Measurements from ENCODE around the gene LGALS7. TPM values are rescaled to one million over a fixed set of nuclear protein-coding genes. Genes with fewer than 3 reads are reported as not detected.

LGALS7 gene
- total RNA-seq, 1 donor from 2014 or later = not detected

DNA sequence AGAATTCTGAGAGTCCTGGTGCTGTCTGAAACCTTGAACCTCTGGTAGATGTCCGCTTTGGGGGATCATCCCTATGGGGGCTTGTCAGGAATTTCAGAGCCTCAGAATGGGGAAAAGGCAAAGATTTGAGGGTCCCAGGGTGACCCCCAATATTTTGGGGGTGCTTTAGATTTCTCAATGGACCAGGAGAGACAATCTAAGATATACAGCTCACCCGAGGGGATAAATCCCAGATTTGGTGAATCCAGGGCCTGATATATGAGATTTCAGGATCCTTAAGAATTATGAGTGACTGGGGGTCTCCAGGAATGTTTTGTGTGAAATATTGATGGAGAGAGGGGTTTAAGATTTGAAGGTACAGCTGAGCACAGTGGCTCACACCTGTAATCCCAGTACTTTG is 32.4 kb downstream of the LGALS7 start:
- no peak for DNase-seq (ENCODE audit: low read depth, low spot score)

DNA sequence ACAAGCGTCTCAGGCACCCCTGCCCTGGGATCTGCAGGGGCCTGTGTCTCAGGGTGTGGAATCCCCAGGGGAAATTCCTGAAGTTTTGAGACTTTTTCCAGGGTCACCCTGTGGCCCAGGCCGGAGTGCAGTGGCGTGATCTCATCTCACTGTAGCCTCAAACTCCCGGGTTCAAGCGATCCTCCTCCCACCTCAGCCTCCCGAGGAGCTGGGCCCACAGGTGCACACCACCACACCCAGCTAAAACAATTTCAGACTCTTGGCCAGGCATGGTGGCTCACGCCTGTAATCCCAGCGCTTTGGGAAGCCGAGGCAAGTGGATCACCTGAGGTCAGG is 33.1 kb downstream of the LGALS7 start:
- DNase-seq (ENCODE audit: low read depth, low spot score) = no peak

DNA sequence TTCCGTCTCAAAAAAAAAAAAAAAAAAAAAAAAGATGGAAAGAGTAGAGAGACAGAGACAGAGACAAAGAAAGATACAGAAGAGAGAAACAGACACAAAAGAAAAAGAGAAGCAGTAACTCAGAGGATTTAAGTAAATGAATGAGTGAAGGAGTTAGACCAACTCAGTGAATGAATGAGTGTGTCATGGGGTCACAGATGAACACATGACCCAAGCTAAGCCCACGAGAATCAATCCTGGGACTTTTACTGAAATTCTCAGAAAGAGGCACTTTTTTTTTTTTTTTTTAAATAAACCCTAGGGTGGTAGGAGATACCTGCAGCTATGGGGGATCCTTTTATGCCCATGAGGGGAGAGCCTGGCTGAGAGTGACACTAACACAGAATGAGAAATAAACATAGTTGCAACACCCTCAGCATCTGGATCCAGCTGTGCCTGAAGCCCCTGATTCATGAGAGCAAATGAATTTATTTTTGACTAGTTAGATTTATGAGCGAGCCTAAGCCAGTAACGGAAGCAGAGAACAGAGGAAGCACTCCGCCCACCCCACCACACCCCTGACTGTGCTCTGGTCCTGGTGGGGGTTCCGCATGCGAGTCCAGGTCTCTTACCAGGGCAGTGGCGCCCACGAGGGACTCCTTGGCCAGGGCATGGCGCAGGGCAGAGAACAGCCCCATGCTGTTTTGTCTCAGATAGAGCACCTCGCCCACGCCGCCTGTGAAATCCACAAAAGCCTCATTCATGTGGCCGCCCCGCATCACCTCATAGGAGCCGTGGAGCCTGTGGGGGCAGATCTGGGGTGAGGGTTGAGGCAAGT is 33.7 kb downstream of the LGALS7 start:
- DNase-seq (ENCODE audit: low read depth, low spot score) = no peak

DNA sequence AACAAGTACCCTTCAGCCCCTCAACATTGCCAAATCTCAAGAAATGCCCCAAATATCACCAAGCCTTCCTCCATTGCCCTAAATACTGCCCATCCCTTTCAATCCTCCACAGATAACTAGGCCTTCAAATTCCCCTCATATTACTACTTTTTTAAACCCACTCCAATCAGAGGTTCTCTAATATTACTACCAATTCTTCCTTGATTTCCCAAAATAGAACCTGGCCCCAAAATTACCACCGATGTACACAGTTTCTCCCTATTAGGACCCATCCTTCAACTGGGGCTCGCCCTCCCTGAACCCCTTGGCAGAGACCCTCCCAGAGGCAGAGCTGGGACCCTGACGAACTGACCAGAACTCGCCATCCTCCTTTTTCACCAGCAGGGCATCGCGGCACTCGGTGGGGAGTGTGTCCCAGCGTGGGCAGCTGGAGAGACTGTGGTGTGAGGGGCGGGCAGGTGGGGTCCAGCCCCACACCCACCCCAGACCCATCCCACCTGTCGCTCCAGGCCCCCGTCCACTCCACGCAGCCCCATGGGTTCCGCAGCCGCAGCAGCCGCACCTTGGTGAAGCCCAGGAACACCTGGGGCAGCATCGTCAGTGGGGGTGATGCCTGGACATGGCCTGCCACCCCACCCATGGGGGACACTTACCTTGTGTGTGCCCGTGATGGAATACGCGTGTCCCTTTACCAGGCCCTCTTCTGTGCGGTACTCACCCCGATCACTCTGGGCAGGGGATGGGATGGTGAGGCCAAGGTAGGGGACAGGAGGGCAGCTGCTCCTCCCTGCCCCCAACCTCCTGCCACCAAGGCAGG is 35.2 kb downstream of the LGALS7 start:
- DNase-seq (ENCODE audit: low read depth, low spot score) = no peak

DNA sequence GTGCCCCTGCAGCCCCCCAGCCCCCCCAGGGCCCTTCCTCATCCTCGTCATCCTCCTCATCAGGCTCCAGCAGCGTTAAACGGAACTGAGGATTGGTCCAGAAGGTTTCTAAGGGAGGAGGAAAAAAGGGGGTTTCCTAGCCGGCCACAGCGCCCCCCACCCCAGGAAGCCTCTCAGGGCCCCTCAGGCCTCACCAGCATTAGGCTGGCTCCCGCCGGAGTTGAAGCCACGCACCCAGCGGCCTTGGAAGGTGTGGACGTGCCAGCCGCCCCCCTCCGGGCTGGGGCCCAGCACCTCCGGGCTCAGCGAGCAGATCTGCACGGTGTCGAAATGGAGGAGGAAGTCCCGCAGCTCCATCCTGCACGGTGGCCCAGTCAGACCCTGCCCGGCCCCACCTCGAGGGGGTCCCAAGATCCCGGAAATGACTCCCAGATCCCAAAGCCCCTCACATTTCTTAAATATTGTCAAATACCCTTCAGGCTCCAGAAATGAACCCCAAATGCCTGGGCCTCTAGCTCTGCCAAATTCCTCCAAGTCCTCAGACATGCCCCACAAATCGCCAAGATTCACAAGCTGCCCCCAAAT is 35.9 kb downstream of the LGALS7 start:
- DNase-seq (ENCODE audit: low read depth, low spot score) = no peak

DNA sequence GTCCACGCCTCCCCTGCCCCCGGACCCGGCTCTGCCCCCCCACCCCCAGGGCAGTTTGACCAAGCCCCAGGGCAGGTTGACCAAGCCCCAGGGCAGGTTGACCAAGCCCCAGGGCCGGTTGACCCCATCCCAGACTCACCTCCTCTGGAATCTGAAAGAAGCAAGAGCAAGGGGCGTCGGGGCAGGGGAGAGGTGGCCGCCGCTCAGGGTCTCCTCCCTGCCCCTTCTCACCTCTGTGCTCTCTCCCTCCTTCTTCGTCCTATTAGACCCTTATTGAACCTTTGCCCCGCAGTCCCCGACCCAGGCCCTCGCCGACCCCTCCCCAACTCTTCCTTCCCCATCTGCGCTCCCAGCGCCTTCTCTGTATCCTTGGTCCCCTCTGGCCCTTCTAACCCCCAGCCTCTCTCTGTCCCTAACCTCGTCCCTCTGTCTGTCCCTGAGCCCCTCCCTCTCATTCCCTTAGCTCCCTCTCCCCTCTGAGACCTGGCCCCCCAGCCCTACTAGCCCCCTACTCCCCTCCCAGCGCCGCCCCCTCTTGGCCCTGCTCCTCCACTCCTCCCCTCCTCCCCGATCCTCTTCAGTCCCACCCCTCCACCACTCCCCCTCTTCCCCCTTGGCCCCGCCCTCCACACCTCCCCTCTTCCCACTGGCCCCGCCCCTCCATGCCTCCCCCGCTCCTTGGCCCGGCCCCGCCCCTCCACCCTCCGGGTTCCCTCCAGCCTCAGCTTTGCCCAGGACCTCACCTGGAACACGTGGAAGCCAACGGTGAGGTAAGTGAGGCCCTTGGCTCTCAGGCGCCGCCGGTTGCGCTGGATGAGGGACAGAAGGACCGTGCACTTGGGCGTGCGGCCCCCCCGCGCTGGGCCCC is 36.7 kb downstream of the LGALS7 start:
- DNase-seq (ENCODE audit: low read depth, low spot score) = no peak

DNA sequence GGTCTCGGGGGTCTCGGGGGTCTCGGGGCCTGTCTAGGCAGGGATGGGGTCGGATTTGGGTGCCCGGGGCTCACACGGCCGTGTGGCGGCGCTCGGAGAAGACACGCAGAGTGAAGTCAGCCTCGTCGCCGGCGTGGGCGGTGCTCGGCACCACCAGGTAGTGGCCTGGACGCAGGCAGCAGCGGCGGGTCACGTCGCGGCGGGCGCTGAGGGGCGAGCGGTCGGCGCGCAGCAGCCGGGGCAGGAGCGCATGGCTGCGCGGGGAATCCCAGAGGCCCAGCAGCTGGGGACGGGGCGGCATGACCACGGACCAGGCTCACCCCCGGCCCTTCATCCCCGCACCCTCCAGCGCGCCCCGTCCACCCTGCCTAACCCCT is 37.3 kb downstream of the LGALS7 start:
- DNase-seq (ENCODE audit: low read depth, low spot score) = no peak

DNA sequence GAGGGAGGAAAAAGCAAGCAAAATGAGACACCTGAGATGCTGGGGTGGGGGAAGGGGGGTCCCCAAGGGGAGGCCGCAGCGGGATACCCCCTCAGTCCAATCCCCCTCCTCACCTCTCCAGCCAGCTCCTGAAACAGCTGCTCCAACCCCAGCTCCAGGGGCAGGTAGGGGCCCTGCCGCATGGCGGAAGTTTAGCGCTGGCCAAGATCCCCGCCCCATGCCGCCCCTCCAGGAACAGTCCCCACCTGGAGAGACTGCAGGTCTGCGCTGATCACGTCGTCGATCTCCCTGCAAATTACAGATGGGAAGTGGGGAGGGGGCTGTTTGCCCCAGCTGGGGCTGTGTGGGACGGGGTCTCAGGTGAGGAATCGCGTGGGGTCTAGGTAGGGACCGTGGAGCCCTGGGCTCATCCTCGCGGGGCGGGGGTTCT is 38.0 kb downstream of the LGALS7 start:
- DNase-seq (ENCODE audit: low read depth, low spot score) = no peak

DNA sequence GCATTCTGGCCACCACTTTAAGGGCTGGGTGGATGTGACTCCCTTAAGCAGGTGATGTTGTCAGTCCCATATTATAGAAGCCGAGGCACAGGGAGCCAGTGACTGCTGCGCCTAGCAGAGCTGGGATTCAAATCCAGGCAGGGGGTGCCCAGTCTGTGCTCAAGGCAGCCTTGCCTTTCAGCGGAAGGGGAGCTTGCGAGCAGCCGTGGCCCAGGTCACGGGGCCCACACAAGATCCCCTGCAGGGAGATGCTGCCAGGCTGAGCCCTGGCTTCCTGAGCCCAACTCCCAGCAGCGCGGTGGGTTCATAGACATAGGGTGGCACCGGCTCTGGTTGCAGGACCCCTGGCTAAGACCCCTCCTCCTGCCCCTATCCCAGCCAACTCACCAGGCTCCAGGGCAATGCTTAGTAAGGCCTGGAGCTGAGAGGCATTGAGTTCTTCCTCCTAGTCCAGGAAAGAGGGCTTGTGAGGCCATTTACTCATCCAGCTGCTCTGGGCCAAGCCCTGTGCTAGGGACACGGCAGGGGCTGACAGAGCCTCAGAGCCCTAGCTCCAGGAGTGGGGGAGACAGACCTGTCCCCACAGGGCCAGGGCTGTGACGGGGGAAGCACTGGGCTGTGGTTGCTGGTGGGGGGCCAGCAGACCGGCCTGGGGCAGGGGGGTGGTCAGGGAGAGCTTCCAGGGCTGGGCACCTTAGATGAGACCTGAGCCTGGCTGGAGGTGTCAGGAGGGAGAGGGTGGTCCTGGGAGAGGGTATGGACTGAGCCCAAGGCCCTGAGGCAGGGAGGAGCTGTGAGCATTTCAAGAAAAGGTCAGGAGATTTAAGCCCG is 38.7 kb downstream of the LGALS7 start:
- DNase-seq (ENCODE audit: low read depth, low spot score) = no peak

DNA sequence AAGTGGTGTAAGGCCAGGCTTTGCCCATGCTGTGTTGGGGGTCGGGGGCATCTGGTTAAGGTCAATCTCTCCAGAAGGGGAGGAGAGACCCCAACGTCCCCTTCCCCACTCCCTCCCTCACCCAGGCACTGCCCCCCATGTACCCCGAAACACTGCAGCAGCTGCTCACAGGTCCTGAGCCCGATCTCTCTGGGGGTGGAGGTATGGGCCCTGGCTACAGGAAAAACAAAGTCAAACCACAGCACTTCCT is 39.2 kb downstream of the LGALS7 start:
- DNase-seq (ENCODE audit: low read depth, low spot score) = no peak

DNA sequence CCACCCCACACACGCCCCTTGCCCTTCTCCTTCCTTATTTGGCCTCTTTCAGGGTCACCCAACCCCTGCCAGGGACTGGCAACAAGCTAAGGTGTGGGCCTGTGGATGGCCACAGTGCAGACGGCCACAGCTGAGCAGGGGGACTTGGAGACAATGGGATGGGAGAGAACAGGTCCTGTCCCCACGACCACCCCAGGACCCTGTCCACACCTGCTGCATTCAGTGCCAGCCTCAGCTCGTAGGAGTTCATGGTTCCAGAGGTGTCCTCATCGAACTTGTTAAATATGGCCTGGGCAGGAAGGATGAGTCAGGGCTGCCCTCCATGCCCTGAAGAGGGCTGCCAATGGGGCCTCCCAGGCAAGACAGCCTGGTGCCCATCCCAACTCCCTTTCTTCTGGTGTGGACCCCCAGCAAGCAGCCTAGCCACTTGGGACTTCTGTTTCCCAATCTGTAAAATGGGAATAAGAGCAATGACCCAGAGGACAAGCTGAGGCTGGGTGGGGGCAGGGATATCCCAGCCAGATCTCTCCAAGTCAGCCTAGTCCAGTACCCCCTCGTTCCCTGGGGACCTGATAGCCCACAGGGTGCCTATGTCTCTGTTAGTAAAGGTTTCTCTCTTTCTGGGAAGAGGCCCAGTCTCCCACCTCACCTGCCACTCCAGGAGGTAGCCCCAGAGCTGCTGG is 39.7 kb downstream of the LGALS7 start:
- no peak for DNase-seq (ENCODE audit: low read depth, low spot score)

DNA sequence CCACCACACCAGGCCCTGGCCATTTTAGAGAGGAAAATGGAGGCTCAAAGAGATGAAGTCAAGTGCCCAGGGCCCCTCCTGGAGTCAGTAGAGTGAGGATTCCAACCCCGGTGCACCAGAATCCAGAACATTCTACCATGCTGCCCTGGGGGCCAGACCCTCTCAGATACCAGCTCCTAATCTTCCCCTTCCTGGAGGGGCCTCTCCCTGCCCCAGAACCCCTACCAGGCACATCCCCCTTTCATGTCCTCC is 40.1 kb downstream of the LGALS7 start:
- DNase-seq (ENCODE audit: low read depth, low spot score) = no peak

DNA sequence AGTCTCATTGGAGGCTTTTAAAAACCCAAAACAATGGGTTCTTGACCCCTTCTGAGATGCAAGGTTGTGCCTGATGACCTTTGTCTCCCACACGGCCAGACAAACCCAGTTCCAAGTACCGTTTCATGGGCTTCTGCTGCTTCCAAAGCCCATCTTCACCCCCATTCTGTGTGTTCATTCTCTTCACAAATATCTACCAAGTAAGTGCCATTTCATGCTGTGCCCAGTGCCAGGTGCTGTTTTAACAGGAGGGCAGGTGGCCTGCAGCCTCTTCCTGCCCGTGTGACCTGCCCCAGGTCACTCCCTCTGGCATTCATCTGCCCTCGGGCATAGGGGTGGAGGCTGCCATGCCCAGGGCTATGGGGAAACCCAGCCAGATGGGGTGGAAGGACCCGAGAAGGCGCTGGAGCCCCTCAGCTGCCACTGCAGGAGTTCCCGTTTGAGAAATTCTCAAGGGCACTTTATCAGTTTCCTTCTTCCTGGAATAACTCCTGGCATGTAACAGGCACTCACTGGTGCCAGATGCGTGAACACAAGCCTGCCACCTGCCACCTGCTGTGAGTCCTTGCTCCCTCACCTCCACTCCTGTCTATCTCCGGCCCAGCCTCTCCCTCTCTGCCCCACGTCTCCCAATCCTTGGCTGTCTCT is 41.5 kb downstream of the LGALS7 start:
- no peak for DNase-seq (ENCODE audit: low read depth, low spot score)

DNA sequence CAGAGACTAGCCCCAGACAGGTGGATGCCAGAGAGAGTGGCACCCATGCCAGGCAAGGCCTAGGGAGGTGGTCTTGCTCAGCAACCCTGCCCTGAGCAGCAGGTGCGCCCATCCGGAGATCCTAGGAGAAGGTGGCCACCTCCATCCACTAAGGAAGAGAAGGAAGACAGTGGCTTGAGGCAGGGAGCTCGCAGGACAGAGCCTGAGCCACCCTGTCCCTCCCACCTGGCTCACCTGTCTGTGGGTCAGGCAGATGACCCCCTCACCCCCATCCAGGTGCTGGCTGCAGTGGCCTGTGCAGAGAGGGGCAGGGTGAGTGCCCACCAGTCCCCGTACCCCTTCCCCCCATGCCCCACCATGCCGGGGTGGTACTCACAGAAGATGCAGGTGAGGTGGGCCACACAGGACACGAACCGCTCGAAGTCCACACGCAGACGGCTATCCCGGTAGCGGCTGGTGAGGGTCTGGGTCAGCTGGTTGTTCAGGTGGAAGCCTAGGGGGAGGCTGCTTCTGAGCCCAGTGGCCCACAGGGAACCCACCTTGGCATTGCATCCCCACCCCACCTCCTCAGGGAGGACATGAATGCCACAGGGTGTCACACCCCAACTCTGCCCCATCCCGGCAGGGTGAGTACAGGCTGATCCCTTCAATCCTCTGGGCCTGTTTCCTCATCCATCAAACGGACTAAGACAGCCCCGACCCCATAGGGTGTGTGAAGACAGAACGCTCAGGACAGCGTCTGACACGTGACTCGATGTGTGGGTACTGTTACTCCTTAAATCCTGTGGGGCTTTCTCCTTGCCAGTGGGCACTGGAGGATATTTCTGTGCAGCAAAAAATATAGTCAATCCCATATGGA is 42.4 kb downstream of the LGALS7 start:
- no peak for DNase-seq (ENCODE audit: low read depth, low spot score)

DNA sequence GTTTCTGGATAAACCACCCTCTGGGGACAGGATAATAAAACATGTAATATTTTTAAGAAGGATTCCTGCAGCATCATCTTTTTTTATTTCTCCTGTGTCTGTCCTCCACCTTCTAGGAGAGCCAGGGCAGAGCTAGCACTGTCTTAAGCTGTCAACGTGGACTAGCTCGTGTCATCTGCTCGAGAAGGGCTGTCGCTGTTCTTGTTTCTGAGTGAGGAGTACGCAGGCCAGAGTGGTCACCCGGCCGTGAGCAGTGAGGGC is 42.9 kb downstream of the LGALS7 start:
- DNase-seq (ENCODE audit: low read depth, low spot score) = no peak

DNA sequence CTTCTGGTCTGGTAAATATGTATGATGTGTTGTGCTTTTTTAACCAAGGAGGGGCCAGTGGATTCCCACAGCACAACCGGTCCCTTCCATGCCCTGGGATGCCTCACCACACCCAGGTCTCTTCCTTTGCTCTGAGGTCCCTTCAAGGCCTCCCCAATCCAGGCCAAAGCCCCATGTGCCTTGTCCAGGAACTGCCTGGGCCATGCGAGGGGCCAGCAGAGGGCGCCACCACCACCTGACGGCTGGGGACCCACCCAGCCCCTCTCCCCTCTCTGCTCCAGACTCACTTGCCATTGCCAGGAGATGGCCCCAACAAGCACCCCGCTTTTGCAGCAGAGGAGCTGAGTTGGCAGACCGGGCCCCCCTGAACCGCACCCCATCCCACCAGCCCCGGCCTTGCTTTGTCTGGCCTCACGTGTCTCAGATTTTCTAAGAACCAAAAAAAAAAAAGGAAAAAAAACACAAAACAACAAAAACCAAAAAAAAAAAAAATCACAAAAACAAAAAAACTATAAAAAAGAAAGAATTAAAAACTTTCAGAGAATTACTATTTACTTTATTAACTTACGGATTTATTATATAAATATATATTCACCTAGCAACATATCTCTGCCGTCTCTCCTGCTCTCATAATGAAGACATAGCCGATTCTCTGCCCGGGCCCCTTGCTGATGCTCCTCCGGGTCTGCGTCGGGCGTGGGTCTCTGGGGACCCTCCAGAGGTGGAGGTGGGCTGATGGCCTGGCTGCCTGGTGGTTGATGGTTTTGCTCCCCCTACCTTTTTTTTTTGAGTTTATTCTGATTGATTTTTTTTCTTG is 43.5 kb downstream of the LGALS7 start:
- no peak for DNase-seq (ENCODE audit: low read depth, low spot score)

DNA sequence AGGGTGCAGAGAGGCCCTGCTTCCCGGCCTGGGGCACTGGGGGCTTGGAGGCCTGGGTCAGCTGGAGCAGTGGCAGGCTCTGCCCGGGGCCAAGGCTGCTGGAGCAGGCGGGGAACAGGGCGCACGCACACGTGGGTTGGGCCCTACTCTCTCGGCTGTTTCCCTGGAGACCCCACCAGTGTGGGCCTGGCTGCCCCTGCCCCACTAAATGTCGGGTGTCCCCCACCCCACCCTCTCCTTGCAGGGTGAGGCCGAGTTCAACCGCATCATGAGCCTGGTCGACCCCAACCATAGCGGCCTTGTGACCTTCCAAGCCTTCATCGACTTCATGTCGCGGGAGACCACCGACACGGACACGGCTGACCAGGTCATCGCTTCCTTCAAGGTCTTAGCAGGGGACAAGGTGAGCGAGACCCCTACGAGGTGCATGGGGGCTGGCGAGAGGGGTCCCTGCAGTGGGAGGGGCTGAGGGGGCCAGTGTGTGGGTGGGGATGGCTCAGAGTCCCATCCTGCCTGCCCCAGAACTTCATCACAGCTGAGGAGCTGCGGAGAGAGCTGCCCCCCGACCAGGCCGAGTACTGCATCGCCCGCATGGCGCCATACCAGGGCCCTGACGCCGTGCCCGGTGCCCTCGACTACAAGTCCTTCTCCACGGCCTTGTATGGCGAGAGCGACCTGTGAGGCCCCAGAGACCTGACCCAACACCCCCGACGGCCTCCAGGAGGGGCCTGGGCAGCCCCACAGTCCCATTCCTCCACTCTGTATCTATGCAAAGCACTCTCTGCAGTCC is 44.4 kb downstream of the LGALS7 start:
- DNase-seq (ENCODE audit: low read depth, low spot score) = no peak

Data from pulmonary artery endothelial cell (primary cell).